ENCODE results near the gene APBA1. TPM values are rescaled to one million over a fixed set of nuclear protein-coding genes. Genes with fewer than 3 reads are reported as not detected.

Gene APBA1
- total and polyA plus RNA-seq, 2 of the 4 experiments (the other 2 are of a cell fraction) = 3.8 to 5.1 TPM

DNA sequence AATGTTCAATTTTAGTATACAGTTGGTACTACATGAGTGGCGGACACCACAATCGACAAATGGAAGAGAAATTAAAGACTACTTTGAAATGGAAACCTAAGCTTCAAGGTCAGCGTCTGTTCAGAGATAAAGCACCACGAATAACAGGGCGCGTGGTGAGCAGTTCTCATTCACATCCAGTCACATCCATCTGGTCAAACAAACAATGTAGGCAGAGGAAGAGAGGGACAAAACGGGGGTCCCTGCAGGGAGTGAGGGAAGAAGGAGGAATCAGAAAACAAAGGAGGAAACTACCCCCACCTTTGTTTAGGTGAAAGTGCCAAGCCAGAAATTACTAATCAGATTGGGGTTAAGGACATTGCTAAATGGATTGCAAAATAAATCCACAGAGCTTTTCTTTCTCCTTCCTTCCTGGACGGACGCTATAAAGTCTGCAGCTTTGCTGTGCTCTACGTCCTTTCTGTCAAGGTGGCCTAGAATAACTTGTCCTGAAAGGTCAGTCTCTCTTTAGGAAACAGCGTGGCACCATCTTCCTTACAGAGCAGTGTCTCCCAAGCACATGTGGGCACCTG is 208.6 kb downstream of the APBA1 start:
- ChIA-PET CTCF (no interaction called here), POLR2A (ENCODE audit: unreplicated experiment) (no interaction called here)
- H2BK15ac ChIP-seq (ENCODE audit: low read depth, low read length) = no peak overlapping the region
- no peak overlapping the region for H2AK9ac ChIP-seq (replicated peaks; ENCODE audit: low read depth, low read length, poor library complexity)
- WGBS, 2 experiments (ENCODE audit: extremely low coverage in 2 of 2, insufficient read length in 1 of 2) = 74% methylated on average over 3 of the region's 11 CpGs; no CpG with 5 or more reads in 1 of the 2 experiments
- H4K91ac ChIP-seq (ENCODE audit: insufficient read depth, low read depth, low read length) = no peak overlapping the region
- no peaks in the 10 kb centered on the region; the same call in 1 of the 2 replicates for H3K4me1 ChIP-seq (ENCODE audit: control insufficient read depth, insufficient read depth, low read length)
- H3K4me2 ChIP-seq (ENCODE audit: low read depth, low read length) = no peak overlapping the region
- H3K27ac ChIP-seq (ENCODE audit: insufficient read depth, low read length) = no peak overlapping the region
- no TSS peak for BruUV-seq (replicated peaks)
- in situ Hi-C loops (cut with MboI; ENCODE audit: low sequenced_read_pairs) = no loop called here
- dilution Hi-C loops (cut with HindIII; ENCODE audit: low sequenced_read_pairs, unreplicated experiment) = no loop called here
- no peak overlapping the region for H2BK5ac ChIP-seq (ENCODE audit: low read depth, low read length, poor library complexity, severe bottlenecking)
- no peak overlapping the region for H4K8ac ChIP-seq (ENCODE audit: low read depth in 2 of 2, low read length in 2 of 2)
- no peak for ATAC-seq (ENCODE audit: low read depth)
- no peak overlapping the region for H3K4ac ChIP-seq (ENCODE audit: low read depth, low read length)
- no peak overlapping the region for H2BK120ac ChIP-seq (ENCODE audit: low read depth, low read length)
- H3K56ac ChIP-seq (ENCODE audit: extremely low read depth, insufficient read depth, low read length) = no peak overlapping the region
- H3K14ac ChIP-seq (replicated peaks; ENCODE audit: low read depth, low read length) = no peak overlapping the region
- H2AK5ac ChIP-seq (ENCODE audit: low read depth, low read length) = no peak overlapping the region
- no peak for DNase-seq
- no peak overlapping the region for H2AFZ ChIP-seq (replicated peaks; ENCODE audit: low read length, poor library complexity)
- no peak overlapping the region for H3K9ac ChIP-seq (ENCODE audit: low read depth, low read length)
- H3K27me3 ChIP-seq (ENCODE audit: control insufficient read depth, insufficient read depth, low read length) = no peaks in the 10 kb centered on the region
- intact Hi-C loops (cut with micrococcal nuclease) = no loop called here
- H3K79me1 ChIP-seq (ENCODE audit: low read depth in 1 of 2, low read length in 2 of 2) = no peaks in the 10 kb centered on the region
- no peaks in the 10 kb centered on the region for H3K36me3 ChIP-seq (ENCODE audit: control insufficient read depth, insufficient read depth, low read length)
- H2BK20ac ChIP-seq (ENCODE audit: low read depth, low read length) = no peak overlapping the region
- H3K23ac ChIP-seq (ENCODE audit: low read depth, low read length) = no peak overlapping the region
- H3K4me3 ChIP-seq (ENCODE audit: insufficient read depth, low read depth, low read length) = no peak overlapping the region
- H3K9me3 ChIP-seq (ENCODE audit: control insufficient read depth, insufficient read depth, low read length) = no peaks in the 10 kb centered on the region
- H3K18ac ChIP-seq (ENCODE audit: low read depth, low read length) = no peak overlapping the region
- H3K9me1 ChIP-seq (ENCODE audit: insufficient read depth, low read length) = no peaks in the 10 kb centered on the region
- TF ChIP-seq FOS (IDR thresholded peaks at IDR 0.05; ENCODE audit: low read depth, low read length) (no peak), CHD1 (IDR thresholded peaks at IDR 0.05; ENCODE audit: low read depth, low read length) (no peak), BHLHE40 (IDR thresholded peaks at IDR 0.05; ENCODE audit: low read depth, low read length) (no peak), POLR2A (IDR thresholded peaks at IDR 0.05; ENCODE audit: low read depth, low read length) (no peak), MAZ (IDR thresholded peaks at IDR 0.05; ENCODE audit: borderline replicate concordance, low read depth, low read length) (no peak), RFX5 (IDR thresholded peaks at IDR 0.05; ENCODE audit: low read depth, low read length) (no peak), MXI1 (IDR thresholded peaks at IDR 0.05; ENCODE audit: borderline replicate concordance, low read depth, low read length) (no peak), RCOR1 (IDR thresholded peaks at IDR 0.05; ENCODE audit: insufficient replicate concordance, low read length) (no peak), CEBPB (IDR thresholded peaks at IDR 0.05; ENCODE audit: low read depth, low read length) (no peak), RAD21 (IDR thresholded peaks at IDR 0.05; ENCODE audit: low read length) (no peak), SMC3 (IDR thresholded peaks at IDR 0.05; ENCODE audit: low read depth, low read length) (no peak)
- TF ChIP-seq, protein P1, sequence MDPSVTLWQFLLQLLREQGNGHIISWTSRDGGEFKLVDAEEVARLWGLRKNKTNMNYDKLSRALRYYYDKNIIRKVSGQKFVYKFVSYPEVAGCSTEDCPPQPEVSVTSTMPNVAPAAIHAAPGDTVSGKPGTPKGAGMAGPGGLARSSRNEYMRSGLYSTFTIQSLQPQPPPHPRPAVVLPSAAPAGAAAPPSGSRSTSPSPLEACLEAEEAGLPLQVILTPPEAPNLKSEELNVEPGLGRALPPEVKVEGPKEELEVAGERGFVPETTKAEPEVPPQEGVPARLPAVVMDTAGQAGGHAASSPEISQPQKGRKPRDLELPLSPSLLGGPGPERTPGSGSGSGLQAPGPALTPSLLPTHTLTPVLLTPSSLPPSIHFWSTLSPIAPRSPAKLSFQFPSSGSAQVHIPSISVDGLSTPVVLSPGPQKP (IDR thresholded peaks at IDR 0.05; ENCODE audit: borderline replicate concordance, low read depth, low read length) = no peak
- TF ChIP-seq, protein P2, sequence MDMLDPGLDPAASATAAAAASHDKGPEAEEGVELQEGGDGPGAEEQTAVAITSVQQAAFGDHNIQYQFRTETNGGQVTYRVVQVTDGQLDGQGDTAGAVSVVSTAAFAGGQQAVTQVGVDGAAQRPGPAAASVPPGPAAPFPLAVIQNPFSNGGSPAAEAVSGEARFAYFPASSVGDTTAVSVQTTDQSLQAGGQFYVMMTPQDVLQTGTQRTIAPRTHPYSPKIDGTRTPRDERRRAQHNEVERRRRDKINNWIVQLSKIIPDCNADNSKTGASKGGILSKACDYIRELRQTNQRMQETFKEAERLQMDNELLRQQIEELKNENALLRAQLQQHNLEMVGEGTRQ (IDR thresholded peaks at IDR 0.05; ENCODE audit: low read depth, low read length) = no peak
- TF ChIP-seq, protein P3, sequence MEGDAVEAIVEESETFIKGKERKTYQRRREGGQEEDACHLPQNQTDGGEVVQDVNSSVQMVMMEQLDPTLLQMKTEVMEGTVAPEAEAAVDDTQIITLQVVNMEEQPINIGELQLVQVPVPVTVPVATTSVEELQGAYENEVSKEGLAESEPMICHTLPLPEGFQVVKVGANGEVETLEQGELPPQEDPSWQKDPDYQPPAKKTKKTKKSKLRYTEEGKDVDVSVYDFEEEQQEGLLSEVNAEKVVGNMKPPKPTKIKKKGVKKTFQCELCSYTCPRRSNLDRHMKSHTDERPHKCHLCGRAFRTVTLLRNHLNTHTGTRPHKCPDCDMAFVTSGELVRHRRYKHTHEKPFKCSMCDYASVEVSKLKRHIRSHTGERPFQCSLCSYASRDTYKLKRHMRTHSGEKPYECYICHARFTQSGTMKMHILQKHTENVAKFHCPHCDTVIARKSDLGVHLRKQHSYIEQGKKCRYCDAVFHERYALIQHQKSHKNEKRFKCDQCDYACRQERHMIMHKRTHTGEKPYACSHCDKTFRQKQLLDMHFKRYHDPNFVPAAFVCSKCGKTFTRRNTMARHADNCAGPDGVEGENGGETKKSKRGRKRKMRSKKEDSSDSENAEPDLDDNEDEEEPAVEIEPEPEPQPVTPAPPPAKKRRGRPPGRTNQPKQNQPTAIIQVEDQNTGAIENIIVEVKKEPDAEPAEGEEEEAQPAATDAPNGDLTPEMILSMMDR (conservative IDR thresholded peaks at IDR 0.05; ENCODE audit: low read depth, low read length) = no peak
- no peaks in the 10 kb centered on the region for H4K20me1 ChIP-seq (ENCODE audit: insufficient read depth, low read length)
- no peak overlapping the region for H4K5ac ChIP-seq (ENCODE audit: low read depth, low read length)

Measured in IMR-90 (cell line).